ENCODE measurements around the gene GGN. TPM values are rescaled to one million over a fixed set of nuclear protein-coding genes. Genes with fewer than 3 reads are reported as not detected.
"Not testable (repeated sequence)": the region's sequence is repeated elsewhere in the genome, so short reads cannot be mapped to it uniquely, and the experiment has no call there.

GGN gene
- total RNA-seq, 6 experiments from 2014 or later, result not detected

DNA sequence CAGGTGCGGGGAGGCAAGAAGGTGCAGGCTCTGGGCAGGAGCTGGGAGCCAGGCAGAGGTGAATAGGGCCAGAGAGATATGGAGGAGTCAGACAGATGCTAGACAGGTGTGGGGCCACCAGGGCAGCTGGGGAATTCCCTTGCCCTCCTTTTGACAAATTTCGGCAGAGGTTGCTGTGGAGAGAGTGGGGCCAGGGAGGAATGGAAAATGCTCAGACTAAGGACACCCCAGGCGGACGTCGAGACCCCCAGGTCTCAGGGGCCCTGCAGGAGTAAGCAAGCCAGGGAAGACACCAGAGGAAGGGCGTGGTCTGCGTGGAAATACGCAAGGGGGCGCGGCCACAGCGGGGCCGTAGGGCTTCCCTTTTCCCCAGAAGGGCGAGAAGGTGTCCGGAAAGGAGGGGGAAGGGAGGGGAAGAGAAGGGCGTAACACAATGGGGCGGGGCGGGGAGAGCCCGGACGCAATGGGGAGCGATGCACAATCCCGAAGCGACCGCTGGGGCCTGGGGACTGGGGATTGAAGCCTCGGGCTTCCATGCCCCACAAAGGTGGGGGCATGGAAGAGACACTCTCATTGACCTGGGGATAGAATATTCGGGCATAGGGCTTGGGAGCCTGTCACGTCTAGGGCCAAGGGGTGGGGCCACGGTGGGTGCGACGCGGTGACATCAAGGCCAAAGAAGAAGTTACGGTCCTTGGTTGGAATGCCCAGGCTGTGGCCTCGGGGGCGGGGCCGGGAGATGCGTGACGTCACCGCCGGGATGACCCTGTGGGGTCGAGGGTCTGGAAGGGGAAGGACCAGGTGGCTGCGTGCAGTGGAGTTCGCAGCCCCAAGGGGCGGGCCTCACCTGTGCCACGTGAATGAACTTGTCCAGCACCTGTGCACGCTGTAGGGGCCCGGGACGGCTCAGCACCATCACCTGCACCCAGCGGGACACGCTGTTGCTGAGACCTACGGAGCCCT lies 30.0 kb upstream of the GGN start:
- 10% methylated on average over 21 of the region's 49 CpGs for WGBS (ENCODE audit: insufficient coverage, low coverage, low lambda C conversion rate, missing lambda C conversion rate)
- Histone ChIP-seq H3K4me3 (no peak overlapping the region), H3K36me3 (no peaks in the 10 kb centered on the region), H3K9me3 (no peaks in the 10 kb centered on the region), H3K27ac (no peak overlapping the region), H3K4me1 (no peaks in the 10 kb centered on the region), H3K27me3 (no peaks in the 10 kb centered on the region)
- TF ChIP-seq POLR2A (IDR thresholded peaks at IDR 0.05), result no peak
- TF ChIP-seq, protein P1, sequence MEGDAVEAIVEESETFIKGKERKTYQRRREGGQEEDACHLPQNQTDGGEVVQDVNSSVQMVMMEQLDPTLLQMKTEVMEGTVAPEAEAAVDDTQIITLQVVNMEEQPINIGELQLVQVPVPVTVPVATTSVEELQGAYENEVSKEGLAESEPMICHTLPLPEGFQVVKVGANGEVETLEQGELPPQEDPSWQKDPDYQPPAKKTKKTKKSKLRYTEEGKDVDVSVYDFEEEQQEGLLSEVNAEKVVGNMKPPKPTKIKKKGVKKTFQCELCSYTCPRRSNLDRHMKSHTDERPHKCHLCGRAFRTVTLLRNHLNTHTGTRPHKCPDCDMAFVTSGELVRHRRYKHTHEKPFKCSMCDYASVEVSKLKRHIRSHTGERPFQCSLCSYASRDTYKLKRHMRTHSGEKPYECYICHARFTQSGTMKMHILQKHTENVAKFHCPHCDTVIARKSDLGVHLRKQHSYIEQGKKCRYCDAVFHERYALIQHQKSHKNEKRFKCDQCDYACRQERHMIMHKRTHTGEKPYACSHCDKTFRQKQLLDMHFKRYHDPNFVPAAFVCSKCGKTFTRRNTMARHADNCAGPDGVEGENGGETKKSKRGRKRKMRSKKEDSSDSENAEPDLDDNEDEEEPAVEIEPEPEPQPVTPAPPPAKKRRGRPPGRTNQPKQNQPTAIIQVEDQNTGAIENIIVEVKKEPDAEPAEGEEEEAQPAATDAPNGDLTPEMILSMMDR (IDR thresholded peaks at IDR 0.05), result no peak
- peak; percentile 68 to 79 (median 70) for DNase-seq
- ATAC-seq, result peak; percentile 74 to 86 (median 80)
- intact Hi-C loops (cut with DNase I), result no loop called here

DNA sequence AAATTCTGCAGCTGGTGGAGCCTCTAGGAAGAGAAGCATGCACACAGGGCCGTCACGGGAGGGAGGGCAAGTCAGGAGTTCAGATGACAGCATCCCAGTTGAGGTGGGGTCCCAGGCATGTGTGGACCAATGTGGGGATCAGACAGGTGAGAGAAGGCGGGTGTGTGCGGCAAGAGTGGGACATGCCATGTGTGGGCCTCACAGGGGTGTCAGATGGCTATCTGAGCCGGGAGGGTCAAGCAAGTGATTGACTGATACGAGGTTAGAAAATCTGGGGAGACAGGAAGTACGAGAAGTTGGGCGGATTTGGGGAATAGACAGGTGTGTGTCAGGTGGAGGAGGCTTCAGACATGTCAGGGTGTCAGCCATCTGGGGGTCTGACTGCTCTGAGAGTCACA lies 29.3 kb upstream of the GGN start:
- intact Hi-C loops (cut with DNase I), result no loop called here
- Histone ChIP-seq H3K36me3 (no peaks in the 10 kb centered on the region), H3K9me3 (no peaks in the 10 kb centered on the region), H3K27me3 (no peaks in the 10 kb centered on the region), H3K4me1 (no peaks in the 10 kb centered on the region), H3K4me3 (no peak overlapping the region), H3K27ac (no peak overlapping the region)
- no peak for DNase-seq
- TF ChIP-seq, protein P1 (IDR thresholded peaks at IDR 0.05), result no peak
- no peak for TF ChIP-seq POLR2A (IDR thresholded peaks at IDR 0.05)
- WGBS (ENCODE audit: insufficient coverage, low coverage, low lambda C conversion rate, missing lambda C conversion rate), result 65% methylated on average over 6 of the region's 8 CpGs
- ATAC-seq, result no peak

- WGBS (ENCODE audit: insufficient coverage, low coverage, low lambda C conversion rate, missing lambda C conversion rate), result no CpG with 5 or more reads among the region's 6 CpGs
- intact Hi-C loops (cut with DNase I), result no loop called here
- no peak overlapping the region for H3K27ac ChIP-seq
- ATAC-seq, result no peak
- H3K9me3 ChIP-seq, result no peaks in the 10 kb centered on the region
- TF ChIP-seq POLR2A (IDR thresholded peaks at IDR 0.05), result no peak
- no peaks in the 10 kb centered on the region for H3K4me1 ChIP-seq
- H3K4me3 ChIP-seq, result no peak overlapping the region
- no peaks in the 10 kb centered on the region for H3K36me3 ChIP-seq
- H3K27me3 ChIP-seq, result no peaks in the 10 kb centered on the region
- DNase-seq, result no peak
Observed at GRCh38 chr19:38413416-38413815, 25.6 kb upstream of the GGN start.

GRCh38 chr19:38412961-38413360 lies 25.1 kb upstream of the GGN start:
- intact Hi-C loops (cut with DNase I), result no loop called here
- no peak for TF ChIP-seq POLR2A (IDR thresholded peaks at IDR 0.05)
- TF ChIP-seq, protein P1 (IDR thresholded peaks at IDR 0.05), result no peak
- no peaks in the 10 kb centered on the region for H3K9me3 ChIP-seq
- ATAC-seq, result no peak
- H3K4me1 ChIP-seq, result no peaks in the 10 kb centered on the region
- H3K27me3 ChIP-seq, result no peaks in the 10 kb centered on the region
- no peak overlapping the region for H3K27ac ChIP-seq
- H3K4me3 ChIP-seq, result no peak overlapping the region
- H3K36me3 ChIP-seq, result no peaks in the 10 kb centered on the region
- 88% methylated on average over 5 of the region's 11 CpGs for WGBS (ENCODE audit: insufficient coverage, low coverage, low lambda C conversion rate, missing lambda C conversion rate)
- no peak for DNase-seq

DNA sequence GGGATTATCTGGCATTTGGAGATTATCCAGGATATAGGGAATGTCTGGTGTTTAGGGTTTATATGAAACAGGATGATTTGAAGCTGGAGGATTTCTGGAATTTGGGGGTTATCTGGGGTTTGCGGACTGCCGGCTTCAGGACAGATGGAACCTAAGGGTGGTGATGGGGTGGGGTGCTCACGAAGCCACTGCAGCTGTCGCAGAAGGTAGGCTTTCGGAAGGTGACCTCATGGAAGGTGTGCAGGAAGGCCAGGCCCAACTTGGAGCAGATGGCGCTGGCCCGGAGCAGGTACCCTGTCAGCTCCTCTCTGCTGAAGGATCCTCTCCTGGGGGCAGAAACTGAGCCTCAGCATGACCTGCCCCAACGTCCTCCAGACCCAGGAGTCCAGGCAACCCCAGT lies 24.7 kb upstream of the GGN start:
- Histone ChIP-seq H3K4me3 (no peak overlapping the region), H3K27me3 (no peaks in the 10 kb centered on the region), H3K27ac (no peak overlapping the region), H3K36me3 (no peaks in the 10 kb centered on the region), H3K9me3 (no peaks in the 10 kb centered on the region), H3K4me1 (no peaks in the 10 kb centered on the region)
- WGBS (ENCODE audit: insufficient coverage, low coverage, low lambda C conversion rate, missing lambda C conversion rate), result 96% methylated on average over 3 of the region's 8 CpGs
- ATAC-seq (no peak), DNase-seq (no peak)
- TF ChIP-seq, protein P1 (IDR thresholded peaks at IDR 0.05), result no peak
- TF ChIP-seq POLR2A (IDR thresholded peaks at IDR 0.05), result no peak
- intact Hi-C loops (cut with DNase I), result no loop called here

DNA sequence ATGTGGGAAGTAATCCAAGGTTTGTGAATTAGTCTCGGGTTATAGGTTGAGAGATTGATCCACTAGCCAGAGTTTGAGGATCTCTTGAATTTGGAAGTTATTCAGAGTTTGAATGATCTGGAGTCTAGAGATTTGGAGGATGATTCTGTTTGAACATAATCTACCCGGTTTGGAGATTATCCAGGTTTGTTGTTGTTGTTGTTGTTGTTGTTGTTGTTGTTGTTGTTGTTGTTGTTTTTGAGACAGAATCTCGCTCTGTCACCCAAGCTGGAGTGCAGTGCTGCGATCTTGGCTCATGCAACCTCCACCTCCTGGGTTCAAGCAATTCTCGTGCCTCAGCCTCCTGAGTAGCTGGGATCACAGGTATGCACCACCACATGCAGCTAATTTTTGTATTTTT lies 24.1 kb upstream of the GGN start:
- ATAC-seq; H3K36me3 ChIP-seq; H3K4me3 ChIP-seq; H3K27me3 ChIP-seq; H3K4me1 ChIP-seq; intact Hi-C loops (cut with DNase I); DNase-seq; H3K9me3 ChIP-seq; H3K27ac ChIP-seq: not testable (repeated sequence)
- 60% methylated on average over 5 of the region's 5 CpGs for WGBS (ENCODE audit: insufficient coverage, low coverage, low lambda C conversion rate, missing lambda C conversion rate)

All from right lobe of liver (tissue), 6 donors.